ENCODE results near the gene ZNF675. TPM values are rescaled to one million over a fixed set of nuclear protein-coding genes. Genes with fewer than 3 reads are reported as not detected.
A peak's percentile ranks its signal among the peaks of the same experiment; 100 is the strongest.
"Not testable (repeated sequence)": the region's sequence is repeated elsewhere in the genome, so short reads cannot be mapped to it uniquely, and the experiment has no call there.

The ZNF675 gene
- total RNA-seq: 10 to 100 TPM; 11.1 to 14.3 (median 13.6) TPM

GRCh38 chr19:23686621-23687423 lies at the start of gene ZNF675:
Gene ZNF675, minus strand, starts transcription at chr19:23687212. Its CDS starts 179 bp downstream, at chr19:23687033.
- ATAC-seq (peak; percentile 97), DNase-seq (peak; percentile 78)
- peaks cover 47% of the 10 kb centered on the region for H3K4me1 Mint-ChIP-seq (ENCODE audit: low read depth)
- no peaks in the 10 kb centered on the region for H3K9me3 Mint-ChIP-seq
- peaks cover 12% of the 10 kb centered on the region for H3K36me3 Mint-ChIP-seq (ENCODE audit: insufficient read depth)
- peak within 1 kb of the TSS; percentile 99 for H3K4me3 Mint-ChIP-seq
- H3K27me3 Mint-ChIP-seq (ENCODE audit: low read depth): no peaks in the 10 kb centered on the region

DNA sequence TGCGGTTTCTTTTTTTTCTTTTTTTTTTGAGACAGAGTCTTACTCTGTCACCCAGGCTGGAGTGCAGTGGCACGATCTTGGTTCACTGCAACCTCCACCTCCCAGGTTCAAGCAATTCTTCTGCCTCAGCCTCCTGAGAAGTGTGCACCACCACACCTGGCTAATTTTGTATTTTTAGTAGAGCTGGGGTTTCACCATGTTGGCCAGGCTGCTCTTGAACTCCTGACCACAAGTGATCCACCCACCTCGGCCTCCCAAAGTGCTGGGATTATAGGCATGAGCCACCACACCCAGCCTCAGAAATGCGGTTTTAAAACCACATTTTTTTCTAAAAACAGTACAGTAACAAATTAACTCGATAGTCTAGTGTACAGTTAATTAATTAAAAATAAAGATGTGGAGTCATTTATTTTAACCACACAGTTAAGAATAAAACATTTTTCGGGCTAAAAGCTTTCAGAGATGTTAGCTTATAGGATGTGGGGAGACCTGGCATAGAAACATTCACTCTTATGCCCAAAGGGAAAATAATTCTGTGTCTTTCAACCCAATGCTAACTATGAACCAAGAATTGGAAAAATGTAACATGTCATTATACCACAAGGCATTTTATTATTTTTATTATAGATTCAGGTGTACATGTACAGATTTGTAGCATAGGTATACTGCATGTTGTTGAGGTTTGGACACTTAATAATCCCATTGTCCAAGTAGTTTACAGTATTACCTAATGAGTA lies 43.9 kb upstream of the ZNF675 start:
- not testable (repeated sequence) for H3K4me1 Mint-ChIP-seq (ENCODE audit: low read depth); H3K27me3 Mint-ChIP-seq (ENCODE audit: low read depth); H3K4me3 Mint-ChIP-seq; H3K36me3 Mint-ChIP-seq (ENCODE audit: insufficient read depth); DNase-seq; ATAC-seq
- H3K9me3 Mint-ChIP-seq: peaks cover 19% of the 10 kb centered on the region

- H3K27me3 Mint-ChIP-seq (ENCODE audit: low read depth); H3K4me1 Mint-ChIP-seq (ENCODE audit: low read depth); H3K9me3 Mint-ChIP-seq; ATAC-seq; DNase-seq; H3K36me3 Mint-ChIP-seq (ENCODE audit: insufficient read depth); H3K4me3 Mint-ChIP-seq: not testable (repeated sequence)
Measured at GRCh38 chr19:23724161-23724560, 37.1 kb upstream of the ZNF675 start.

DNA sequence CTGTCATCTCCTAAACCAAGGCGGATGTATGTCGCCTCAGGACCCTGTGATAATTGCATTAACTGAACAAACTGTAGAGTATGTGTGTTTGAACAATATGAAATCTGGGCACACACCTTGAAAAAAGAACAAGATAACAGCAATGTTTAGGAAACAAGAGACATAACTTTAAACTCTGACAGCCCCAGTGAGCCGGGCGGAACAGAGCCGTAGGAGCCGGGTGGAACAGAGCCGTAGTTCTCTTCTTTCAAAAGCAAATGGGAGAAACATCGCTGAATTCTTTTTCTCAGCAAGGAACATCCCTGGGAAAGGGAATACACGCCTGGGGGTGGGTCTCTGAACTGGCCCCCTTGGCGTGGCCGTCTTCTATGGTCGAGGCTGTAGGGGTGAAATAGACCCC lies 31.8 kb upstream of the ZNF675 start:
- Mint-ChIP-seq H3K27me3 (ENCODE audit: low read depth) (peaks cover 7% of the 10 kb centered on the region), H3K9me3 (no peaks in the 10 kb centered on the region), H3K4me1 (ENCODE audit: low read depth) (peaks cover 10% of the 10 kb centered on the region), H3K36me3 (ENCODE audit: insufficient read depth) (no peaks in the 10 kb centered on the region), H3K4me3 (no peak overlapping the region)
- ATAC-seq (no peak), DNase-seq (no peak)

GRCh38 chr19:23716792-23717191 lies 29.8 kb upstream of the ZNF675 start:
- ATAC-seq (peak in 1 of 2 donors; percentile 50), DNase-seq (no peak)
- Mint-ChIP-seq H3K4me3 (no peak overlapping the region), H3K36me3 (ENCODE audit: insufficient read depth) (no peaks in the 10 kb centered on the region), H3K27me3 (ENCODE audit: low read depth) (peaks cover 7% of the 10 kb centered on the region), H3K4me1 (ENCODE audit: low read depth) (peaks cover 10% of the 10 kb centered on the region), H3K9me3 (no peaks in the 10 kb centered on the region)

GRCh38 chr19:23709347-23709746 lies 22.3 kb upstream of the ZNF675 start:
- H3K9me3 Mint-ChIP-seq: peaks cover 5% of the 10 kb centered on the region
- DNase-seq (no peak), ATAC-seq (no peak)
- no peaks in the 10 kb centered on the region for H3K4me1 Mint-ChIP-seq (ENCODE audit: low read depth)
- H3K27me3 Mint-ChIP-seq (ENCODE audit: low read depth): no peaks in the 10 kb centered on the region
- H3K4me3 Mint-ChIP-seq: no peak overlapping the region
- no peaks in the 10 kb centered on the region for H3K36me3 Mint-ChIP-seq (ENCODE audit: insufficient read depth)

DNA sequence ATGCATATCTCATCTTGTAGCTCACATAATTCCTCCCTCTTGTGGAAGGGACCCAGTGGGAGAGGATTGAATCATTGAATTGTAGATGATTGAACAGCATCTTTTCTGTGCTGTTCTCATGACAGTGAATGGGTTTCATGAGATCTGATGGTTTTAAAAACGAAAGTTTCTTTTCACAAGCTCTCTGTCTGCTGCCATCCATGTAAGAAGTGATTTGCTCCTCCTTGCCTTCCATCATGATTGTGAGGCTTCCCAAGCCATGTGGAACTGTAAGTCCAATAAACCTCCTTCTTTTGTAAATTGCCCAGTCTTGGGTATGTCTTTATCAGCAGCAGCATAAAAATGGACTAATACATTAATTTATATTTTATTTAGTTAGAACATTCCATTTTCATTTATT lies 19.6 kb upstream of the ZNF675 start:
- peaks cover 9% of the 10 kb centered on the region for H3K9me3 Mint-ChIP-seq
- H3K4me3 Mint-ChIP-seq: no peak overlapping the region
- H3K36me3 Mint-ChIP-seq (ENCODE audit: insufficient read depth): no peaks in the 10 kb centered on the region
- no peaks in the 10 kb centered on the region for H3K4me1 Mint-ChIP-seq (ENCODE audit: low read depth)
- no peak for DNase-seq
- no peak for ATAC-seq
- no peaks in the 10 kb centered on the region for H3K27me3 Mint-ChIP-seq (ENCODE audit: low read depth)

DNA sequence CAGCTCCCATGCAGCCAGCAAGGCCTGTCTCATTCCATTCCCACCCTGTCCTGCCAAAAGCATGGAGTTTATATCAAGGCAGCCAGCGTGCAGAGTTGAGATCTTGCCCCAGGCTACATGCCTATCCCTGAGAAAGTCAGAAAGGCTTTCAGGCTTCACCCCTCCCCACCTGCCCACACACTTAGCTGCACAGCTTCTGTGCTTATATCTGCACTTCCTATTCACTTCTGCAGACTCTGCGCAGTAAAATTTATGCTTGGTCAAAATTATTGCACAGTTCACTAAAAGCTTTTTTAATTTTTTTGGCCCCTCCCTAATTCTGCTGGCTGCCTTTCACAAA lies 12.5 kb upstream of the ZNF675 start:
- no peaks in the 10 kb centered on the region for H3K36me3 Mint-ChIP-seq (ENCODE audit: insufficient read depth)
- no peak overlapping the region for H3K4me3 Mint-ChIP-seq
- no peaks in the 10 kb centered on the region for H3K27me3 Mint-ChIP-seq (ENCODE audit: low read depth)
- peaks cover 12% of the 10 kb centered on the region for H3K9me3 Mint-ChIP-seq
- no peak for ATAC-seq
- DNase-seq: no peak
- no peaks in the 10 kb centered on the region for H3K4me1 Mint-ChIP-seq (ENCODE audit: low read depth)

DNA sequence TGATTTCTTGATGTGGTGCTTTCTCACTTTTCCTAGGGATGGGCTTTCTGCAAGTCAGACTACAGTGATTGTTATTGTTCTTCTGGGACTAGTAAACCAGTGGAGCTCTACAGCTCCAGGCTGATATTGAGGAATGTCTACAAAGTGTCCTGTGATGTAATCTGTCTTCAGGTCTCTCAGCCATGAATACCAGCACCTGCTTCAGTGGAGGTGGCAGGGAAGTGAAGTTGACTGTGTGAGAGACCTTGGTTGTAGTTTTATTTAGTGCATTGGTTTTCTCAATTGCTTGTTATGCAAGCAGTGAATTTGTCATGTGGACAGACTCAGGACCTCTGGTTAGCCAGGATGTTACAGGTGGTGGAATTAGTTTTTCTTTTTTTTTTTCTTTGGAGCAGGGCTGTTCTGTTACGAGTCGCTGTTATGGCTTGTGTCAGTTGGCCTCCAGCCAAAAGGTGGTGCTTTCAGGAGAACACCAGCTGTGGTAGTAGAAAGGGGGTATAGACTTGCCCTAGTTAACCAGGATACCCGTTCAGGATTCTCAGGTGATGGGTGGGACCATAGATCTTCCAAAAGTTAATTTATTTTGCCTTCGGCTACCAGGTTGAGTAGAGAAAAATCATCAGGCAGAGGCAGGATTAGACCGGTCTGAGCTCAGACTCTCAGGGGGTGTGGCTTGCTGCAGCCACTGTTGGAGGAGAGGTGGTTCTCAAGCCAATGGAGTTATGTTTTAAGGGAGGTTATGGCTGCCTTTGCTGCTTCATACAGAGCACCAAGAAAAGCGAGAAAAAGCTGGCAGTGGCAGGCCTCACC lies 11.9 kb upstream of the ZNF675 start:
- H3K9me3 Mint-ChIP-seq: peaks cover 12% of the 10 kb centered on the region
- ATAC-seq (no peak), DNase-seq (no peak)
- no peak overlapping the region for H3K4me3 Mint-ChIP-seq
- no peaks in the 10 kb centered on the region for H3K4me1 Mint-ChIP-seq (ENCODE audit: low read depth)
- no peaks in the 10 kb centered on the region for H3K27me3 Mint-ChIP-seq (ENCODE audit: low read depth)
- H3K36me3 Mint-ChIP-seq (ENCODE audit: insufficient read depth): no peaks in the 10 kb centered on the region

DNA sequence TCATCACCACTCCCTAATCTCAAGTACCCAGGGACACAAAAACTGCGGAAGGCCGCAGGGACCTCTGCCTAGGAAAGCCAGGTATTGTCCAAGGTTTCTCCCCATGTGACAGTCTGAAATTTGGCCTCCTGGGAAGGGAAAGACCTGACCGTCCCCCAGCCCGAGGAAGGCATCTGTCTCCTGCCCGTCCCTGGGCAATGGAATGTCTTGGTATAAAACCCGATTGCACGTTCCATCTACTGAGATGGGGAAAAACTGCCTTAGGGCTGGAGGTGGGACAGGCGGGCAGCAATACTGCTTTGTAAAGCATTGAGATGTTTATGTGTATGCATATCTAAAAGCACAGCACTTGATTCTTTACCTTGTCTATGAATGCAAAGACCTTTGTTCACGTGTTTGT lies 5.9 kb upstream of the ZNF675 start:
- H3K4me1 Mint-ChIP-seq (ENCODE audit: low read depth); DNase-seq; H3K9me3 Mint-ChIP-seq; H3K4me3 Mint-ChIP-seq; ATAC-seq; H3K36me3 Mint-ChIP-seq (ENCODE audit: insufficient read depth); H3K27me3 Mint-ChIP-seq (ENCODE audit: low read depth): not testable (repeated sequence)

DNA sequence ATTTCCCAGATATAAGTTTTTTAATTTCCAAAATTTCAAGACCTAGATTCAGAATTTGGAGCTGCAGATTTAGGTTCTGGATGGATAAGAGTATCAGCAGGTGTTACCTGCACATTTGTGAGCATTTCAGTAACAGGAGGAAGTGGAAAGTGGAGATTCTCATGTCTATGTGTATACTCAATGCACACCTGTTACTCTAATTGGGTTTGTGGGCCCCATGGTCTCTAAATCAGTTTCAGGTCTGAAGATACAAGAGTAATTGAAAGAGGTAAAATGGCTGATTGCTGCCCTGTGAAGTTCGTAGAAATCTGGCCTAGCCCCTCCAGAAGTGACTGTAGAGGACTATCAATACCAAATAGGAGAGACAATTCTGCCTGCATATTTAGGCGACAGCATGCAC lies 13.9 kb downstream of the ZNF675 start:
- ATAC-seq (no peak), DNase-seq (no peak)
- Mint-ChIP-seq H3K27me3 (ENCODE audit: low read depth) (no peaks in the 10 kb centered on the region), H3K9me3 (peaks cover 18% of the 10 kb centered on the region), H3K36me3 (ENCODE audit: insufficient read depth) (peaks cover 64% of the 10 kb centered on the region), H3K4me1 (ENCODE audit: low read depth) (peaks cover 38% of the 10 kb centered on the region), H3K4me3 (no peak overlapping the region)

- H3K27me3 Mint-ChIP-seq (ENCODE audit: low read depth); H3K4me3 Mint-ChIP-seq; ATAC-seq; DNase-seq: not testable (repeated sequence)
- peaks cover 73% of the 10 kb centered on the region for H3K36me3 Mint-ChIP-seq (ENCODE audit: insufficient read depth)
- H3K9me3 Mint-ChIP-seq: peaks cover 30% of the 10 kb centered on the region
- peaks cover 20% of the 10 kb centered on the region for H3K4me1 Mint-ChIP-seq (ENCODE audit: low read depth)
Measured at GRCh38 chr19:23668606-23669005, 18.4 kb downstream of the ZNF675 start.

DNA sequence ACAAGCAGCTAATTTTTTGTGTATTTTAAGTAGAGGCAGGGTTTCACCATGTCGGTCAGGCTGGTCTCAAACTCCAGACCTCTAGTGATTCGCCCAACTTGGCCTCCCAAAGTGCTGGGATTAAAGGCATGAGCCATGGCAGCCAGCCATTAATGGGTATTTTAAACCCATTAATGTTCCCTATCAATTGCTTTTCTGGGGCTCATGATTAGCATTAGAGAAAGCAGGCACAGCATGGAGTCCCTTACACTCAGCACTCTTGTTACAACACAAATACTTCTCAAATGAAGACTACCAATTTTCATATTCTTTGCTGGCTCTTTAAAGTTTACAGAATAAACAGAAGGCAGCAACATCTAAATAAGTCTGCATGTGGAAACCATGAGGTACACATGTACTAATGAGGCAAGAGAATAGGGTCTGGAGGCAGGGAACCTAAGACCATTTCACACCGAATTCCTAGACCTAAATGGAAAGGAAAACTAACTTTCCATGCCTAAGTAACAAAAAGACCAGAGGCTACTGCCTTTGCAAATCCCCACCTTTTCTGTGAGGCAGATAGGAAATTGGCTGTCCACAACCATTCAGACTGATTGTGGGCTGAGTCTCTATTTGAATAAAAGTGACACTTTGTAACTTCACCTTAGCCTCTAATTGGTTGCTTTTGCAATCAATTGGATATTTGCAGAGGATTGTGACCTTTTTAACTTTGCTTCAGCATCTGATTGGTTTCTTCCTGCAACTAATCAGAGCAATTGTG lies 21.2 kb downstream of the ZNF675 start:
- H3K4me3 Mint-ChIP-seq: no peak overlapping the region
- DNase-seq (no peak), ATAC-seq (no peak)
- no peaks in the 10 kb centered on the region for H3K27me3 Mint-ChIP-seq (ENCODE audit: low read depth)
- peaks cover 70% of the 10 kb centered on the region for H3K36me3 Mint-ChIP-seq (ENCODE audit: insufficient read depth)
- H3K4me1 Mint-ChIP-seq (ENCODE audit: low read depth): peaks cover 3% of the 10 kb centered on the region
- peaks cover 19% of the 10 kb centered on the region for H3K9me3 Mint-ChIP-seq

DNA sequence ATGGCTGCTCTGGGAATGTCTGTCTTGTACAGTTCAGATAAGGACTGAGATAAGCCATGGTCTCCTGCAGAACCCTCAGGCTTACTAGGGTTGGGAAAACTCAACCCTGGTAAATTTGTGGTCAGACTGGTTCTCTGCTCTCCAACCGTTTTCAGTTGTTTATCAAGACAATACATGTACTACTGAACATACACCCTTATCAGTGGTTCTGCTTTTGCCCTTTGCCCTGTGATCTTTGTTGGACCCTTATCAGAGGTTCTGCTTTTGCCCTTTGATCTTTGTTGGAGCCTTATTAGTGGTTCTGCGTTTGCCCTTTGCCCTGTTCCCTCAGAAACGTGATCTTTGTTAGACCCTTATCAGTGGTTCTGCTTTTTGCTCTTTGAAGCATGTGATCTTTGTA lies 37.2 kb downstream of the ZNF675 start:
- Mint-ChIP-seq H3K36me3 (ENCODE audit: insufficient read depth) (peaks cover 22% of the 10 kb centered on the region), H3K9me3 (peaks cover 51% of the 10 kb centered on the region)
- not testable (repeated sequence) for H3K4me1 Mint-ChIP-seq (ENCODE audit: low read depth); ATAC-seq; H3K27me3 Mint-ChIP-seq (ENCODE audit: low read depth); DNase-seq; H3K4me3 Mint-ChIP-seq

Measured in activated T-cell treated with anti-CD3 and anti-CD28 coated beads, Interleukin-2, amount 50 U/mL, for 4 hours (primary cell).